ENCODE results near the gene VEGFD. TPM values are rescaled to one million over a fixed set of nuclear protein-coding genes. Genes with fewer than 3 reads are reported as not detected.

VEGFD gene
- total and polyA plus RNA-seq, 2 of the 4 experiments (the other 2 are of a cell fraction): 0.18 to 0.19 TPM

- TF ChIP-seq USF2 (IDR thresholded peaks at IDR 0.05; ENCODE audit: low read depth, low read length) (no peak), POLR2A (IDR thresholded peaks at IDR 0.05; ENCODE audit: low read depth, low read length) (no peak), MAFK (IDR thresholded peaks at IDR 0.05; ENCODE audit: low read depth, low read length) (no peak), SMC3 (IDR thresholded peaks at IDR 0.05; ENCODE audit: low read depth, low read length) (no peak), MXI1 (IDR thresholded peaks at IDR 0.05; ENCODE audit: borderline replicate concordance, low read depth, low read length) (no peak), RAD21 (IDR thresholded peaks at IDR 0.05; ENCODE audit: low read length) (no peak), RFX5 (IDR thresholded peaks at IDR 0.05; ENCODE audit: low read depth, low read length) (no peak), FOS (IDR thresholded peaks at IDR 0.05; ENCODE audit: low read depth, low read length) (no peak)
- peaks cover 2% of the 10 kb centered on the region; the same call in 1 of the 2 replicates for H3K4me1 ChIP-seq (ENCODE audit: control insufficient read depth, insufficient read depth, low read length)
- no peak overlapping the region for H3K14ac ChIP-seq (replicated peaks; ENCODE audit: low read depth, low read length)
- H3K27me3 ChIP-seq (ENCODE audit: control insufficient read depth, insufficient read depth, low read length): peaks cover 6% of the 10 kb centered on the region; the same call in 1 of the 2 replicates
- no peak overlapping the region for H4K5ac ChIP-seq (ENCODE audit: low read depth, low read length)
- no peak overlapping the region for H3K23ac ChIP-seq (ENCODE audit: low read depth, low read length)
- no peaks in the 10 kb centered on the region for H3K36me3 ChIP-seq (ENCODE audit: control insufficient read depth, insufficient read depth, low read length)
- DNase-seq (no peak), ATAC-seq (ENCODE audit: low read depth) (no peak)
- BruUV-seq (replicated peaks): no TSS peak
- H3K18ac ChIP-seq (ENCODE audit: low read depth, low read length): no peak overlapping the region
- no peak overlapping the region for H2BK5ac ChIP-seq (ENCODE audit: low read depth, low read length, poor library complexity, severe bottlenecking)
- H3K9ac ChIP-seq (ENCODE audit: low read depth, low read length): no peak overlapping the region
- no peak overlapping the region for H3K27ac ChIP-seq (ENCODE audit: insufficient read depth, low read length)
- no CpG with 5 or more reads among the region's 2 CpGs for WGBS, 2 experiments (ENCODE audit: extremely low coverage in 2 of 2, insufficient read length in 1 of 2)
- H3K56ac ChIP-seq (ENCODE audit: extremely low read depth, insufficient read depth, low read length): no peak overlapping the region
- H2AK5ac ChIP-seq (ENCODE audit: low read depth, low read length): no peak overlapping the region
- no peak overlapping the region for H2BK20ac ChIP-seq (ENCODE audit: low read depth, low read length)
- dilution Hi-C loops (cut with HindIII; ENCODE audit: low sequenced_read_pairs, unreplicated experiment): no loop called here
- H2AK9ac ChIP-seq (replicated peaks; ENCODE audit: low read depth, low read length, poor library complexity): no peak overlapping the region
- no peak overlapping the region for H3K4ac ChIP-seq (ENCODE audit: low read depth, low read length)
- H3K9me1 ChIP-seq (ENCODE audit: insufficient read depth, low read length): no peaks in the 10 kb centered on the region
- peaks cover 2% of the 10 kb centered on the region; the same call in 1 of the 2 replicates for H3K9me3 ChIP-seq (ENCODE audit: control insufficient read depth, insufficient read depth, low read length)
- no peak overlapping the region for H4K8ac ChIP-seq (ENCODE audit: low read depth in 2 of 2, low read length in 2 of 2)
- H2AFZ ChIP-seq (replicated peaks; ENCODE audit: low read length, poor library complexity): no peak overlapping the region
- in situ Hi-C loops (cut with MboI; ENCODE audit: low sequenced_read_pairs): no loop called here
- ChIA-PET CTCF (interaction anchor here (1.8 kb wide), 1 partner anchor 9 kb away, joined by 6 read pairs; no protein-coding TSS in a partner anchor), POLR2A (ENCODE audit: unreplicated experiment) (no interaction called here)
- intact Hi-C loops (cut with micrococcal nuclease): no loop called here
- no peak overlapping the region for H4K91ac ChIP-seq (ENCODE audit: insufficient read depth, low read depth, low read length)
- H3K79me1 ChIP-seq (ENCODE audit: low read depth in 1 of 2, low read length in 2 of 2): no peaks in the 10 kb centered on the region
- H4K20me1 ChIP-seq (ENCODE audit: insufficient read depth, low read length): no peaks in the 10 kb centered on the region
- no peak overlapping the region for H2BK120ac ChIP-seq (ENCODE audit: low read depth, low read length)
- H3K4me2 ChIP-seq (ENCODE audit: low read depth, low read length): no peak overlapping the region
- no peak overlapping the region for H2BK15ac ChIP-seq (ENCODE audit: low read depth, low read length)
- H3K4me3 ChIP-seq (ENCODE audit: insufficient read depth, low read depth, low read length): no peak overlapping the region
Observed at GRCh38 chrX:15358533-15358932, 25.7 kb downstream of the VEGFD start.

Measured in IMR-90 (cell line).